CD14-positive monocyte (primary cell): Measurements from ENCODE around the gene NDUFB10. TPM values are rescaled to one million over a fixed set of nuclear protein-coding genes. Genes with fewer than 3 reads are reported as not detected.

Source experiments
- DNase-seq, 3 donors: peaks; one replicate each; pipeline ENCODE4 v3.0.0-alpha.2; 2011 to 2022
- H2AFZ ChIP-seq: 2 replicates; pipeline ENCODE4 v1.6.0; 2012; ENCODE audit warnings: mild to moderate bottlenecking, low read depth, low read length, inconsistent platforms; ENCODE audit not compliant: insufficient read depth, poor library complexity, severe bottlenecking
- H3K27ac ChIP-seq, 2 donors: 1 replicate in 1 of 2; 2 replicates in 1 of 2; pipeline ENCODE4 v1.5.1; 2012 to 2013; ENCODE audit warnings: low read length in 2 of 2, control low read depth in 1 of 2, inconsistent platforms in 1 of 2, low read depth in 1 of 2, mild to moderate bottlenecking in 1 of 2
- H3K27me3 ChIP-seq, 2 donors: one replicate each; pipeline versions ENCODE4 v1.6.0 to v1.6.1; 2011 to 2013; ENCODE audit warnings: low read length in 2 of 2; ENCODE audit not compliant: control insufficient read depth in 2 of 2, insufficient read depth in 2 of 2
- H3K36me3 ChIP-seq, 2 donors: replicated peaks in 1 of 2; 1 replicate in 1 of 2; 2 replicates in 1 of 2; pipeline versions ENCODE4 v1.5.1 to v1.6.1; 2012 to 2013; ENCODE audit warnings: low read length in 2 of 2, control low read depth in 1 of 2, inconsistent platforms in 1 of 2, mild to moderate bottlenecking in 1 of 2; ENCODE audit not compliant: insufficient read depth in 2 of 2, control insufficient read depth in 1 of 2
- H3K4me1 ChIP-seq, 2 donors: 1 replicate in 1 of 2; 2 replicates in 1 of 2; pipeline versions ENCODE4 v1.5.1 to v1.6.1; 2012 to 2013; ENCODE audit warnings: low read length in 2 of 2, control low read depth in 1 of 2, inconsistent platforms in 1 of 2, mild to moderate bottlenecking in 1 of 2, moderate library complexity in 1 of 2; ENCODE audit not compliant: insufficient read depth in 2 of 2, control insufficient read depth in 1 of 2
- H3K4me2 ChIP-seq: replicated peaks from 2 replicates; pipeline ENCODE3; 2012; ENCODE audit warnings: low read length, moderate library complexity, mild to moderate bottlenecking; ENCODE audit not compliant: poor library complexity, severe bottlenecking; ENCODE audit errors: extremely low read depth
- H3K4me3 ChIP-seq, 3 experiments: fragments of 200-600 bp in 1 of 3; sonication (generic) in 1 of 3; replicated peaks in 1 of 3; 1 replicate in 2 of 3; 2 replicates in 1 of 3; pipeline ENCODE4 v1.5.1; 2011 to 2013; ENCODE audit warnings: low read length in 3 of 3, mild to moderate bottlenecking in 3 of 3, control low read depth in 2 of 3, low read depth in 2 of 3, inconsistent platforms in 1 of 3, moderate library complexity in 1 of 3
- H3K79me2 ChIP-seq: 2 replicates; pipeline ENCODE4 v1.6.0; 2012; ENCODE audit warnings: mild to moderate bottlenecking, control low read depth, inconsistent platforms, low read length, moderate library complexity; ENCODE audit not compliant: insufficient read depth
- H3K9ac ChIP-seq: 2 replicates; pipeline ENCODE4 v1.6.0; 2017; ENCODE audit warnings: low read length, mild to moderate bottlenecking; ENCODE audit not compliant: insufficient read depth, poor library complexity, severe bottlenecking
- H3K9me3 ChIP-seq, 2 donors: replicated peaks in 1 of 2; 1 replicate in 1 of 2; 2 replicates in 1 of 2; pipeline versions ENCODE4 v1.5.1 to v1.6.1; 2012 to 2013; ENCODE audit warnings: low read length in 2 of 2, control low read depth in 1 of 2; ENCODE audit not compliant: control insufficient read depth in 1 of 2, insufficient read depth in 1 of 2
- H4K20me1 ChIP-seq: 2 replicates; pipeline ENCODE4 v1.6.0; 2012; ENCODE audit warnings: mild to moderate bottlenecking, low read length, control low read depth, moderate library complexity; ENCODE audit not compliant: insufficient read depth
- H3K27ac Mint-ChIP-seq, 7 donors: one replicate each; pipeline ENCODE4 v1.8.0; 2020; ENCODE audit warnings: mild to moderate bottlenecking in 7 of 7, mixed read lengths in 7 of 7, moderate library complexity in 6 of 7, inconsistent platforms in 2 of 7
- H3K27me3 Mint-ChIP-seq, 3 donors: one replicate each; pipeline ENCODE4 v1.8.0; 2021 to 2022; ENCODE audit warnings: low read depth in 3 of 3, mild to moderate bottlenecking in 3 of 3, mixed read lengths in 3 of 3, moderate library complexity in 3 of 3, inconsistent platforms in 1 of 3
- H3K36me3 Mint-ChIP-seq, 2 donors: one replicate each; pipeline ENCODE4 v1.8.0; 2020; ENCODE audit warnings: mixed read lengths in 2 of 2, inconsistent platforms in 1 of 2, mild to moderate bottlenecking in 1 of 2
- H3K4me1 Mint-ChIP-seq: one replicate; pipeline ENCODE4 v1.8.0; 2020; ENCODE audit warnings: mild to moderate bottlenecking, mixed read lengths
- H3K4me3 Mint-ChIP-seq, 2 donors: one replicate each; pipeline ENCODE4 v1.8.0; 2020; ENCODE audit warnings: mild to moderate bottlenecking in 2 of 2, mixed read lengths in 2 of 2, moderate library complexity in 1 of 2
- H3K9me3 Mint-ChIP-seq, 7 donors: one replicate each; pipeline ENCODE4 v1.8.0; 2020 to 2022; ENCODE audit warnings: mixed read lengths in 7 of 7, mild to moderate bottlenecking in 6 of 7, moderate library complexity in 6 of 7, inconsistent platforms in 2 of 7
- CTCF ChIP-seq: fragments of 200-600 bp; IDR thresholded peaks from one replicate; pipeline ENCODE4 v1.8.0; 2022; ENCODE audit warnings: antibody characterized with exemption, mild to moderate bottlenecking
- WGBS: methylation state at CpG from one replicate; pipeline ENCODE4 v1.1.5; 2013; ENCODE audit warnings: missing lambda C conversion rate; ENCODE audit not compliant: insufficient coverage; 5-methylcytosine and 5-hydroxymethylcytosine counted together
- intact Hi-C, 2 donors: fragments of 100-400 bp; cut with micrococcal nuclease; formaldehyde crosslinking; loops; one replicate each; pipeline versions ENCODE4 v1.15.0 to v1.15.1; 2023
- polyA plus RNA-seq, 3 donors: library from polyadenylated mRNA; depleted of rRNA in 1 of 3; unstranded in 2 of 3; stranded (reverse) in 1 of 3; fragments of 300-500 nt in 2 of 3; fragments of >200 nt in 1 of 3; fragmentation: Illumina TruSeq in 2 of 3; gene quantifications; 1 replicate in 2 of 3; 2 replicates in 1 of 3; pipeline ENCODE4 v1.2.3, GENCODE V29; 2012 to 2021

NDUFB10 gene
- polyA plus RNA-seq, 3 donors: 121 to 215 (median 186) TPM

- intact Hi-C loops: no loop called here
- H3K9ac ChIP-seq: peak overlapping the region; percentile 46
- Mint-ChIP-seq H3K27me3 (peaks cover 35 to 52% (median 42%) of the 10 kb centered on the region in 3 donors), H3K36me3 (peaks cover 15 to 21% of the 10 kb centered on the region in 2 donors), H3K4me3 (peak overlapping the region; percentile 57 to 79), H3K27ac (peak overlapping the region in 2 of 7 donors; percentile 70 to 83), H3K4me1 (peaks cover 14% of the 10 kb centered on the region), H3K9me3 (peaks cover 0 to 16% (median 11%) of the 10 kb centered on the region in 7 donors)
- no peak for TF ChIP-seq CTCF
- H3K4me2 ChIP-seq: peak overlapping the region; percentile 64
- peak overlapping the region; percentile 71 for H2AFZ ChIP-seq
- peak overlapping the region in 2 of 3 experiments; percentile 5 to 57 for H3K4me3 ChIP-seq
- peaks cover 18% of the 10 kb centered on the region in 2 donors for H3K4me1 ChIP-seq
- 12% methylated on average over 22 of the region's 22 CpGs for WGBS
- peak overlapping the region in 1 of 2 donors; percentile 26 for H3K27ac ChIP-seq
- H3K79me2 ChIP-seq: no peaks in the 10 kb centered on the region
- no peak for DNase-seq
- H3K9me3 ChIP-seq: peaks cover 7 to 8% of the 10 kb centered on the region in 2 donors
- peaks cover under 1 to 5% of the 10 kb centered on the region in 2 donors for H3K36me3 ChIP-seq
- H3K27me3 ChIP-seq: peaks cover 20 to 33% of the 10 kb centered on the region in 2 donors
- H4K20me1 ChIP-seq: peaks cover 2% of the 10 kb centered on the region
Observed at GRCh38 chr16:1991588-1991947, 32.2 kb downstream of the NDUFB10 start.

GRCh38 chr16:1991948-1992703 lies 32.8 kb downstream of the NDUFB10 start:
- H2AFZ ChIP-seq: peak overlapping the region; percentile 71
- H3K9ac ChIP-seq: peak overlapping the region; percentile 46
- H3K27me3 ChIP-seq: peaks cover 20 to 33% of the 10 kb centered on the region in 2 donors
- H3K36me3 ChIP-seq: peaks cover 0 to 5% of the 10 kb centered on the region in 2 donors
- H3K4me2 ChIP-seq: peak overlapping the region; percentile 64
- TF ChIP-seq CTCF: no peak
- H3K79me2 ChIP-seq: no peaks in the 10 kb centered on the region
- H3K4me3 Mint-ChIP-seq: peak overlapping the region; percentile 57 to 64
- H3K4me1 Mint-ChIP-seq: peaks cover 14% of the 10 kb centered on the region
- H3K9me3 Mint-ChIP-seq: peaks cover 0 to 16% (median 11%) of the 10 kb centered on the region in 7 donors
- peak overlapping the region in 1 of 3 experiments; percentile 57 for H3K4me3 ChIP-seq
- peaks cover 35 to 52% (median 42%) of the 10 kb centered on the region in 3 donors for H3K27me3 Mint-ChIP-seq
- H3K9me3 ChIP-seq: peaks cover 7 to 8% of the 10 kb centered on the region in 2 donors
- intact Hi-C loops: loop anchor here in 1 of 2 donors (2.0 kb wide), 1 partner anchor 49 kb away; the partner anchor contains the start of gene MSRB1
- peaks cover 18% of the 10 kb centered on the region in 2 donors for H3K4me1 ChIP-seq
- WGBS: 5% methylated on average over 75 of the region's 96 CpGs
- H3K27ac ChIP-seq: peak overlapping the region in 1 of 2 donors; percentile 26
- H3K36me3 Mint-ChIP-seq: peaks cover 15 to 21% of the 10 kb centered on the region in 2 donors
- peak; percentile 90 to 96 (median 95) for DNase-seq
- peaks cover 2% of the 10 kb centered on the region for H4K20me1 ChIP-seq
- H3K27ac Mint-ChIP-seq: no peak overlapping the region
